ENCODE measurements around the gene CRTC2.
A peak's percentile ranks its signal among the peaks of the same experiment; 100 is the strongest.
"Not testable (repeated sequence)": the region's sequence is repeated elsewhere in the genome, so short reads cannot be mapped to it uniquely, and the experiment has no call there.

Gene CRTC2

DNA sequence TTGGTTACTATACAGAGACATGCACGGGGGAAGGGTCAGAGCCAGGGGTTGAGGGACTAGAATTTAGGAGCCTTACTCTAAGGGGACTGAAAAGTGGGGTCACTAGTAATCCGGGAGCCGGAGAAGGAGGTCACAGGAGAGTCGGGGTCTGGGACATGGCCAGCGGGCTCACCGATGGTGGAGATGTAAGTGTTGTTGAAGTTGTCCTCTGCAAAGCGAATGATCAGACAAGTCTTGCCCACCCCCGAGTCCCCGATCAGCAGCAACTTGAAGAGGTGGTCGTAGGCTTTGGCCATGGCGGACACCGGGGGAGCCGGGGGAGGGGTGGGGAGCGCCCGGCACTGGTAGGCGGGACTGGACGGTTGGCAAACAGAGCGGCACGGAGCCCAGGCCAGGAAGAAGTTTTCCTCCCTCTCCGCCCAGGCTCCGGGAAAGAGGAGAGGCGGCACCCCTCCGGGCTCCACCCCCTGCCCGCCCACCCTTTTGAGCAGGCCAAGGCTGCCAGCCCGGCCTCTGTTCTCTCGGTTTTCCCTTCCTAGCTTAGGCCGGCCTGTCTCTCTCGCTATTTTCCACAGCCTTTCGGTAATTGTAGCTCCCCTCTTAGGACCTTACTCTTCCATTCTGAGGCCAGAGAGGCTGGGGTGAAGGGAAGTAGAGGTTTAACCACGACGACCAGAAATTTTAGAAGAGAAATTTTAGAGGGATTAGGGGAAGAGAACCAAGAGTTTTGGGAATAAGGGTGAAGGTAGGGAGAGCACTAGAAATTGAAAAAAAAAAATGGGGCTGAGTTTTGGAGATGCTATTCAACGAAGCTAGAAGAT lies 27.7 kb upstream of the CRTC2 start, which contains the start of gene RAB13:
RAB13 (minus strand) TSS at position 399 of the 821 bp plus-strand sequence; CDS start at position 296, 103 bp downstream.
- H3K9me3 ChIP-seq (ENCODE audit: low read length) = no peaks in the 10 kb centered on the region
- H3K9ac ChIP-seq (ENCODE audit: low read length) = peak within 1 kb of the TSS; percentile 88
- peak within 1 kb of the TSS; percentile 91 for H3K27ac ChIP-seq (ENCODE audit: low read depth, low read length)
- peaks cover 20% of the 10 kb centered on the region for H3K36me3 ChIP-seq (ENCODE audit: insufficient read depth, low read length)
- peak within 1 kb of the TSS; percentile 58 to 85 for H3K4me3 ChIP-seq (ENCODE audit: low read depth in 1 of 2, low read length in 2 of 2)
- H3K27me3 ChIP-seq (ENCODE audit: control insufficient read depth in 1 of 2, insufficient read depth in 2 of 2, low read length in 2 of 2) = no peaks in the 10 kb centered on the region
- peaks cover 24% of the 10 kb centered on the region for H3K4me1 ChIP-seq (ENCODE audit: insufficient read depth, low read length)

DNA sequence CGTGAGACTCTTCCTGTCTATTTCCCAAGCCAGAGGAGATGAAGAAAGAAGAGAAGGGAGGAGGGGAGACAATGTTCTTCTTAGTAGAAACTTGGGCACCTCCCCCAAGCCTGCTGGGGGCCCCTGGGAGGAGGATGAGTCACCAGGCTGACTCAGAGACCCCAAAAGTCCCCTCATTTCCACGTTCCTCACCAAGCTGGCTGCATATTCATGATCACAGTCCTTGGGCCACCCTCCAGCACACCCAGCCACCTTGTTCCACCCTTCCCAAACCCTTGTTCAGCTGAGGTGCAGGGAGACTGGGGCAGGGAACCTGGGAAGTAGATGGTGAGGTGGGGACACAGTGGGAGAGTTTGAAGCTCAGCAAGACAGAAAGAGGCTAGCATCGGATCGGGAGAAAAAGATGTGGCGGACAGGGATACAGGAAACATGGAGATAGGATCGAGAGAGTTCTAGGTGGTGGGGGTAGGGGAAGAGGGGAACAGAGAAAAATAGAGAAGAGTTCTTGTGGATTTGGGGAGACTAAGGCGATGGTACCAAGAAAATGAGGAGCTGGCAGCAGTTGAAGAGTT lies 27.0 kb upstream of the CRTC2 start:
- peaks cover 21% of the 10 kb centered on the region for H3K36me3 ChIP-seq (ENCODE audit: insufficient read depth, low read length)
- H3K9me3 ChIP-seq (ENCODE audit: low read length) = no peaks in the 10 kb centered on the region
- H3K4me1 ChIP-seq (ENCODE audit: insufficient read depth, low read length) = peaks cover 24% of the 10 kb centered on the region
- H3K9ac ChIP-seq (ENCODE audit: low read length) = peak overlapping the region; percentile 75
- H3K4me3 ChIP-seq (ENCODE audit: low read depth in 1 of 2, low read length in 2 of 2) = peak overlapping the region; percentile 58 to 85
- peak overlapping the region; percentile 84 for H3K27ac ChIP-seq (ENCODE audit: low read depth, low read length)
- no peaks in the 10 kb centered on the region for H3K27me3 ChIP-seq (ENCODE audit: control insufficient read depth in 1 of 2, insufficient read depth in 2 of 2, low read length in 2 of 2)

DNA sequence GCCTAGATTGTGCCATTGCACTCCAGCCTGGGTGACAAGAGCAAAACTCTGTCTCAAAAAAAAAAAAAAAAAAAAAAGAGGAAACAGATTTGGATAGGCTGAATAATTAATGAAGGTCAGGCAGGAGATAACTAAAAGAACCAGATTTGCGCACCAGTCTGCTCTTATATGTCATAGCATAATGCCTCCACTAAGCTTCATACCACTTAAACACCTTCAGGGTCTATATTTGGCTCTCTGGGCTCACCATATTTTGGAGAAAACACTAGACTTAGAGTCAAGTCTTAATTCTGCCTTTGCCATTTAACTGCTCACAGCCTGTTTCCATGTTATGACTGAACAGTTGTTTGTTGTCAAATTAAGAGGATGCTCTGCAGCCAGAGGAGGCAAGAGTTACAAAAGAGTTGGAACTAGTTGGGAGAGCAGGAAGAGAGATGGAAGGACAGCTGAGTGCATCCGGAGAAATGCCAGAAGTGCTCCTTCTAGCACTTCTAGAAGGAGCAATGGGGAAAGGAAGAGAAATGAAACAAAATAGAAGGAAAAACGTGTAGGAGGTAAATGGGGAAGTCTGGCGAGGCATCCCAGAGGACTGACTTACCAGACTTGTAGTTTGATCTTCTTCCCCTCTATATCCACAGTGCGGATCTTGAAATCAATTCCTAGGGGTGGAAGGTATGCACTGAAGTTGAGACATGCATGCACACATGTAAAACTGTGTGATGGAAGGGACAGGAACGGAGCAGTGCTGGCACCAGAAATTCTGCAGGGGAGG lies 25.9 kb upstream of the CRTC2 start:
- H3K9ac ChIP-seq (ENCODE audit: low read length) = peak overlapping the region; percentile 75
- no peak overlapping the region for H3K4me3 ChIP-seq (ENCODE audit: low read depth in 1 of 2, low read length in 2 of 2)
- no peak overlapping the region for H3K27ac ChIP-seq (ENCODE audit: low read depth, low read length)
- H3K36me3 ChIP-seq (ENCODE audit: insufficient read depth, low read length) = peaks cover 21% of the 10 kb centered on the region
- no peaks in the 10 kb centered on the region for H3K27me3 ChIP-seq (ENCODE audit: control insufficient read depth in 1 of 2, insufficient read depth in 2 of 2, low read length in 2 of 2)
- H3K4me1 ChIP-seq (ENCODE audit: insufficient read depth, low read length) = peaks cover 17% of the 10 kb centered on the region
- H3K9me3 ChIP-seq (ENCODE audit: low read length) = no peaks in the 10 kb centered on the region

DNA sequence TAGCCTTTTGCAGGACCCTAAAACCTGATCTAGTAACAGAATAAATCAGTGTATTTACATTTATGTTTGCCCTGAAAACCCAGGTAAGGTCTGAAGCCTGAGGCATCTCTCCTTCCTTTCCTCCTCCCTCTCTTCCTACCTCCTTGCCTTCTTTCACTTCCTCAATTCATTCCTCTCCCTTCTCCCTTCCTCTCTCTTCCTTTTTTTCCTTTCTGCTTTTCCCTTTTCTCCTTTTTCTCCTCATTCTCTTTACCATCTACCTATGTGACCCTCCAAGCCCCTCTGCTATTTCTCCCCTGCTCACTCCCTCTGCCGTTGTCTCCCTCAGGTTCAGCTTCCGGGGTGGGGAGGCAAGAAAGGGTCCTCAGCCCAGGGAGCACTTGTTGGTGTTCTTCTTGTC lies 23.3 kb upstream of the CRTC2 start:
- H3K4me1 ChIP-seq (ENCODE audit: insufficient read depth, low read length) = peaks cover 21% of the 10 kb centered on the region
- not testable (repeated sequence) for H3K4me3 ChIP-seq (ENCODE audit: low read depth in 1 of 2, low read length in 2 of 2); H3K9ac ChIP-seq (ENCODE audit: low read length); H3K27me3 ChIP-seq (ENCODE audit: control insufficient read depth in 1 of 2, insufficient read depth in 2 of 2, low read length in 2 of 2); H3K9me3 ChIP-seq (ENCODE audit: low read length); H3K27ac ChIP-seq (ENCODE audit: low read depth, low read length)
- H3K36me3 ChIP-seq (ENCODE audit: insufficient read depth, low read length) = peaks cover 21% of the 10 kb centered on the region

DNA sequence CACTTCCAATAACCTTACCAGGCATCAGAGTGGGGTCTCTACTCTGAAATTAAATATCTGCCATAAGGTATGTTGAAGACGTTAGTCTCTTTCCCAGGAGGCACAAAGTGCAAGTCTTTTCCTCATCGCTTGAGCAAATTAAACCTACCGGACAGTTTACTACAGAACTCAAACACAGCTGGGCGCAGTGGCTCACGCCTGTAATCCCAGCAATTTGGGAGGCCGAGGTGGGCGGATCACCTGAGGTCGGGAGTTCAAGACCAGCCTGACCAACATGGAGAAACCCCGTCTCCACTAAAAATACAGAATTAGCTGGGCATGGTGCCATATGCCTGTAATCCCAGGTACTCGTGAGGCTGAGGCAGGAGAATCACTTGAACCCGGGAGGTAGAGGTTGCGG lies 20.7 kb upstream of the CRTC2 start:
- peaks cover 40% of the 10 kb centered on the region for H3K36me3 ChIP-seq (ENCODE audit: insufficient read depth, low read length)
- not testable (repeated sequence) for H3K27ac ChIP-seq (ENCODE audit: low read depth, low read length); H3K4me3 ChIP-seq (ENCODE audit: low read depth in 1 of 2, low read length in 2 of 2)

DNA sequence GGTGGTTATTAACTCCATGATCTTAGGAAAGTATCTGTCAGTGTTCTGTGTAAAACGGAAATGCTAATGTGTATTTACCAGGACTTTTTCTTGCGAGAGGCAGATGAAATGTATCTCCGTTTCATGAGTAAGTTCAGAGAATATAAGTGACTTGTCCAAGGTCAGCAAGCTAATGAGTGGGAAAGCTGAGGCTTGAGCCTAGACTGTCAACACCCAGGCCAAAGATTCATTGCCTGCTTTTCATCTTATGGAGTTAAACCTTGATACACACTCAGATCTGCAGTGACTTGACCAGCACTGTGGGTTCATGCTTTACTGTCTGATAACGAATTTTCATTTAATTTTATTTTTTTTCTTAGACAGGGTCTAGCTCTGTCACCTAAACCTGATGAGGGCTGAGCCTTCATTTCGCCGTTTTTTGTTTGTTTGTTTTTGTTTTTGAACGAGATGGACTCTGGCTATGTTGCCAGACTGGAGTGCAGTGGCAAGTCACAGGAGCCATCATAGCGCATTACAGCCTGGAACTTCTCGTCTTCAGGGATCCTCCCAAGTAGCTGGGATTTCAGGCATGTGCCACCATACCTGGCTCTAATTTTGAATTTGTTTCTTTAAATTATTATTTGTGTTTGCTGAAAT lies 20.0 kb upstream of the CRTC2 start:
- H3K4me3 ChIP-seq (ENCODE audit: low read depth in 1 of 2, low read length in 2 of 2) = peak overlapping the region; percentile 86 to 97
- peak overlapping the region; percentile 96 for H3K27ac ChIP-seq (ENCODE audit: low read depth, low read length)
- no peaks in the 10 kb centered on the region for H3K27me3 ChIP-seq (ENCODE audit: control insufficient read depth in 1 of 2, insufficient read depth in 2 of 2, low read length in 2 of 2)
- peak overlapping the region; percentile 95 for H3K9ac ChIP-seq (ENCODE audit: low read length)
- H3K4me1 ChIP-seq (ENCODE audit: insufficient read depth, low read length) = peaks cover 20% of the 10 kb centered on the region
- no peaks in the 10 kb centered on the region for H3K9me3 ChIP-seq (ENCODE audit: low read length)
- peaks cover 43% of the 10 kb centered on the region for H3K36me3 ChIP-seq (ENCODE audit: insufficient read depth, low read length)

More for the DNA sequence above, 20.7 kb upstream of the CRTC2 start:
- not testable (repeated sequence) for H3K9ac ChIP-seq (ENCODE audit: low read length); H3K9me3 ChIP-seq (ENCODE audit: low read length); H3K27me3 ChIP-seq (ENCODE audit: control insufficient read depth in 1 of 2, insufficient read depth in 2 of 2, low read length in 2 of 2)
- H3K4me1 ChIP-seq (ENCODE audit: insufficient read depth, low read length) = peaks cover 20% of the 10 kb centered on the region

DNA sequence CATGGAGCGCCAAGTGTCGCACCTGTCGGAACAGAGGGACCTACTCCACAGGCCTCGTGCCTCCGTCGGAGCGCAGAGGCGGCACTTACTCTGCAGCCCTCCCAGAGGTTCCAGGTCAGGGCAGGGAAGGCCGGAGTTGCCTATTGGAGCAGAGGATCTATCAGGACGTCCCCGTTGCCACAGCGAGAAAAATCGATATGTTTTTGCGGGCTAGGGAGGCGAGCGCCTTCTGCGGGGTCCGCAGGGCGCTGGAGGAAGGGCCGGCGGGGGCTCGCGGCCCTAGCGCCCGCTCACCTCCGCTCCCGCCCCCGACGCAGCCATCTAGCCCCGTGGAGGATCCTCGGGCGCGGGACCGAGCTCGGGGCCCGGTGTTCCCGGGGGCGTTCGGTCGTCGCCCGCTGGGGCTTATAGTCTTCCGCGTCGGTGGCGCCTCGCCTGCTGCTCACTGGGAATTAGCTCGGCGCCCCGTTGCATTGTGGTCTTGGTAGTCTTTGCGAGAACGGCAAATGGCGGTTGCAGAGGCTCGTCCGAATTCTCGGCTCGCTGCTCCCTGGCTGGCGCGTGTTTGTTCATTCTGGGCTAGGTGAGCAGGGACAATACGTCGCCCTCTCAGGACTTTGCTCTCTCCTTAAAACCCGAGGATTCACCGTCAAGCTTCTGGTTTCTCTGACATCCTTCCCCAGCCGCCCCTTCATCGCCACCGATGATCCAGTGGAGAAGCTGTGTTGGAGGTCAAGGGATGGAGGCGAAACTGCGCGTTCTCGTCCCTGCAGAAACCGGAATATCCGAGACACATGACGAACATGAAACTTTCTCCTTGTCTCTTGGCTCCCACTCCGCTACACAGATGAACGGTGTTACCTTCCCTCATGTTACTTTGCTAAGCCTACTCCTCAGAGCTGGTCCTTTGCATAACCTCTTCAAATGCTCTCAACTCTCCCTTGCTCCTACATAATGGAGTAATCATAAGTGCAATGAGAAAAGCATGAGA lies 19.1 kb upstream of the CRTC2 start, which contains the start of gene JTB:
JTB (minus strand) TSS at position 425 of the 991 bp plus-strand sequence; CDS start at position 3, 422 bp downstream.
- Histone ChIP-seq H3K4me3 (ENCODE audit: low read depth in 1 of 2, low read length in 2 of 2) (peak within 1 kb of the TSS; percentile 86 to 97), H3K27me3 (ENCODE audit: control insufficient read depth in 1 of 2, insufficient read depth in 2 of 2, low read length in 2 of 2) (no peaks in the 10 kb centered on the region), H3K9me3 (ENCODE audit: low read length) (no peaks in the 10 kb centered on the region), H3K36me3 (ENCODE audit: insufficient read depth, low read length) (peaks cover 42% of the 10 kb centered on the region), H3K4me1 (ENCODE audit: insufficient read depth, low read length) (peaks cover 20% of the 10 kb centered on the region), H3K27ac (ENCODE audit: low read depth, low read length) (peak within 1 kb of the TSS; percentile 96), H3K9ac (ENCODE audit: low read length) (peak within 1 kb of the TSS; percentile 95)

DNA sequence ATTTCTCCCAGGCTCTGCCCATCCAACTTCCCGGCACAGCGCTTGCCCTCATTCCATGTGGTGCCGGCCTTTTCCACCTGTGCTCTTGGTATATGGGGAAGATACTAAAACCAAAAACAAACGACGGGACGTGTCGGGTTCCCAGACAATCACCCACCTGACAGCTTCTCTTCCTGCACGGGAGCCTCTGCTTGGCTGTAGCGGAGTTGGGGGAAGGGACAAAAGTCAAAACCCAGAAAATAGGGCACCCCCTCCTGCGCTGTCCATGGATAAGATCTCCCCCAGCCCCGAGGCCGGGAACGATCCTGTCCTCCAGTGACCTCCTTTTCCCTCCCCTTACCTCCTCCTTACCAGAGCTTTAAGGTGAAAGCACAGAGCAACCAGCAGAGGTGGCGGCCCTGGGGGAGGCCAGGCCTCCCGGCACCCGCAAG lies 18.4 kb upstream of the CRTC2 start:
- H3K4me3 ChIP-seq (ENCODE audit: low read depth in 1 of 2, low read length in 2 of 2) = peak overlapping the region; percentile 86 to 97
- H3K27ac ChIP-seq (ENCODE audit: low read depth, low read length) = peak overlapping the region; percentile 96
- H3K9ac ChIP-seq (ENCODE audit: low read length) = peak overlapping the region; percentile 95
- H3K36me3 ChIP-seq (ENCODE audit: insufficient read depth, low read length) = peaks cover 35% of the 10 kb centered on the region
- no peaks in the 10 kb centered on the region for H3K9me3 ChIP-seq (ENCODE audit: low read length)
- H3K27me3 ChIP-seq (ENCODE audit: control insufficient read depth in 1 of 2, insufficient read depth in 2 of 2, low read length in 2 of 2) = no peaks in the 10 kb centered on the region
- peaks cover 20% of the 10 kb centered on the region for H3K4me1 ChIP-seq (ENCODE audit: insufficient read depth, low read length)

DNA sequence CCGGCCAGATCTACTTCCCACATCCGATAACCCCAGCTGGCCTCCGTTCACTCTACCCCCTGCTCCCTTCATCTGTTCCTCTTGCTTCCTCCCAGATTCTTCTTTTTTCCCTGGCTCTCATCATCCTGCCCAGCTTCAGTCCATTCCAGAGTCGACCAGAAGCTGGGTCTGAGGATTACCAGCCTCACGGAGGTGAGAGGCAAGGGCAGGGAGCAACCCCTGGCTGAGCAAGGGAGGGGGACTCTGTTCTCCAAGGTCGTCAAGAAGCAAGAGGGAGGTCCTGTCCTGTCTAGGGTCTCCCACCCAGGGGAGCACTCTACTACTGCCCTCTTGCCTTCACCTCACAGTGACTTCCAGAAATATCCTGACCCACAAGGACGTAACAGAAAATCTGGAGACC lies 15.1 kb upstream of the CRTC2 start:
- H3K9me3 ChIP-seq (ENCODE audit: low read length) = no peaks in the 10 kb centered on the region
- H3K4me3 ChIP-seq (ENCODE audit: low read depth in 1 of 2, low read length in 2 of 2) = no peak overlapping the region
- H3K27ac ChIP-seq (ENCODE audit: low read depth, low read length) = no peak overlapping the region
- no peaks in the 10 kb centered on the region for H3K27me3 ChIP-seq (ENCODE audit: control insufficient read depth in 1 of 2, insufficient read depth in 2 of 2, low read length in 2 of 2)
- peaks cover 22% of the 10 kb centered on the region for H3K4me1 ChIP-seq (ENCODE audit: insufficient read depth, low read length)
- no peak overlapping the region for H3K9ac ChIP-seq (ENCODE audit: low read length)
- peaks cover 30% of the 10 kb centered on the region for H3K36me3 ChIP-seq (ENCODE audit: insufficient read depth, low read length)

DNA sequence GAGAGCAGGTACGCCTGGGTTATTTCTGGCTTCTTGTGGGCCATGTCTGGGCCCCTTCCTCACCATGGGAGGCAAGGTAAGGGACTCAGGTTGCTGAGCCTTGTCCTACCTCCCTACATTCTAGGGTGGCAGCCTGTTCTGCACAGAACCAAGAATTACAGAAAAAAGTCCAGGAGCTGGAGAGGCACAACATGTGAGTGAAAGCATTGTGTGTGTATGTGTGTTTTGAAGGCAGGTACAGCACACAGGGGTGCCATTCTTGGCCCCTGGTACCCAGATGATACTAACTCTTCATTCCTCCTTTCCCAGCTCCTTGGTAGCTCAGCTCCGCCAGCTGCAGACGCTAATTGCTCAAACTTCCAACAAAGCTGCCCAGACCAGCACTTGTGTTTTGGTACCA lies 14.7 kb upstream of the CRTC2 start:
- Histone ChIP-seq H3K4me1 (ENCODE audit: insufficient read depth, low read length) (peaks cover 23% of the 10 kb centered on the region), H3K4me3 (ENCODE audit: low read depth in 1 of 2, low read length in 2 of 2) (no peak overlapping the region), H3K9me3 (ENCODE audit: low read length) (no peaks in the 10 kb centered on the region), H3K9ac (ENCODE audit: low read length) (no peak overlapping the region), H3K36me3 (ENCODE audit: insufficient read depth, low read length) (peaks cover 30% of the 10 kb centered on the region), H3K27ac (ENCODE audit: low read depth, low read length) (no peak overlapping the region), H3K27me3 (ENCODE audit: control insufficient read depth in 1 of 2, insufficient read depth in 2 of 2, low read length in 2 of 2) (no peaks in the 10 kb centered on the region)
